ENCODE results near the gene DUS1L. TPM values are rescaled to one million over a fixed set of nuclear protein-coding genes. Genes with fewer than 3 reads are reported as not detected.

The DUS1L gene
- total RNA-seq, 1 experiment from 2014 or later: 176 TPM

GRCh38 chr17:82051776-82052637, 13.6 kb downstream of the DUS1L start, which contains the start of the genes GPS1 and RFNG:
Gene GPS1 (plus strand): TSS chr17:82051898. CDS start chr17:82051932, 34 bp downstream.
Gene RFNG (minus strand): TSS chr17:82051811. CDS start chr17:82051766, 45 bp downstream.
- intact Hi-C loops (cut with micrococcal nuclease): no loop called here
- H3K9me3 ChIP-seq (ENCODE audit: control insufficient read depth in 1 of 2, insufficient read depth in 1 of 2, low read depth in 1 of 2, low read length in 2 of 2): no peaks in the 10 kb centered on the region
- peaks cover 14 to 42% of the 10 kb centered on the region in 2 experiments; a peak in 2 of 4 replicates for H3K36me3 ChIP-seq (ENCODE audit: control insufficient read depth in 1 of 2, insufficient read depth in 2 of 2, low read length in 2 of 2)
- peaks cover 13 to 34% of the 10 kb centered on the region in 2 experiments; a peak in 3 of 4 replicates for H3K4me1 ChIP-seq (ENCODE audit: control insufficient read depth in 1 of 2, insufficient read depth in 2 of 2, low read length in 2 of 2)
- H3K27ac ChIP-seq (ENCODE audit: low read depth, low read length): peak within 1 kb of the TSS; percentile 81
- peaks cover 41% of the 10 kb centered on the region for H3K79me2 ChIP-seq (ENCODE audit: insufficient read depth, low read length)
- ChIA-PET CTCF (interaction anchor here (1.3 kb wide), 1 partner anchor 14 kb away, joined by 5 read pairs; the partner anchor contains the start of gene DCXR), POLR2A (no interaction called here), RAD21 (ENCODE audit: low non-redundant PET in 1 of 2, low total read pairs in 2 of 2, uncharacterized antibody in 2 of 2, unreplicated experiment in 2 of 2) (no interaction called here)
- H2AFZ ChIP-seq (ENCODE audit: low read depth, low read length, poor library complexity, severe bottlenecking): no peak within 1 kb of the TSS
- BruUV-seq (replicated peaks): no TSS peak
- no peak for TF ChIP-seq ATF3 (IDR thresholded peaks at IDR 0.05)
- no peak for TF ChIP-seq ZNF274 (IDR thresholded peaks at IDR 0.05; ENCODE audit: low read depth, low read length)
- TF ChIP-seq ZFX (IDR thresholded peaks at IDR 0.05): peak; percentile 87; the same call in 1 of the 2 replicates
- peak; percentile 75 for TF ChIP-seq POLR2AphosphoS5 (IDR thresholded peaks at IDR 0.05; ENCODE audit: low read depth, low read length)
- TF ChIP-seq ELF1 (IDR thresholded peaks at IDR 0.05; ENCODE audit: borderline replicate concordance, low read depth): no peak
- TF ChIP-seq JUND (IDR thresholded peaks at IDR 0.05): no peak
- peak; percentile 92 for TF ChIP-seq MAX (IDR thresholded peaks at IDR 0.05)
- peak; percentile 43 for TF ChIP-seq ZBTB33 (IDR thresholded peaks at IDR 0.05; ENCODE audit: extremely low read depth, insufficient replicate concordance, low read length)
- peak; percentile 63; the same call in 1 of the 2 replicates for TF ChIP-seq SIN3A (IDR thresholded peaks at IDR 0.05; ENCODE audit: low read depth)
- peak; percentile 73 for TF ChIP-seq YY1 (IDR thresholded peaks at IDR 0.05; ENCODE audit: extremely low read depth, insufficient replicate concordance, low read depth, low read length)
- H3K27me3 ChIP-seq (ENCODE audit: insufficient read depth, low read length): no peaks in the 10 kb centered on the region
- DNase-seq (ENCODE audit: low read depth, low spot score): no peak
- H3K9me2 ChIP-seq (ENCODE audit: insufficient read depth): no peaks in the 10 kb centered on the region
- no peaks in the 10 kb centered on the region for H4K20me1 ChIP-seq (ENCODE audit: insufficient read depth)
- peak within 1 kb of the TSS; percentile 100 for H3K4me2 ChIP-seq (ENCODE audit: low read length)
- ATAC-seq: peak; percentile 83
- H3K4me3 ChIP-seq (replicated peaks in 1 of 2; ENCODE audit: low read depth in 1 of 2, low read length in 2 of 2): peak within 1 kb of the TSS; percentile 94 to 99
- peak within 1 kb of the TSS; percentile 89 for H3K9ac ChIP-seq (ENCODE audit: low read length)
